NT2/D1 (cell line): ENCODE data around the gene SPAG17.

Experiments
- DNase-seq: peaks from one replicate; pipeline ENCODE4 v3.0.0-alpha.2; 2011; ENCODE audit warnings: low read depth, low spot score
- H3K27me3 ChIP-seq: 2 replicates; pipeline ENCODE4 v1.6.0; 2011; ENCODE audit warnings: mild to moderate bottlenecking; ENCODE audit not compliant: insufficient read length, insufficient read depth
- H3K36me3 ChIP-seq: 2 replicates; pipeline ENCODE4 v1.6.1; 2011; ENCODE audit warnings: mild to moderate bottlenecking, low read length, mixed read lengths; ENCODE audit not compliant: insufficient read depth, insufficient read length
- H3K4me1 ChIP-seq: 2 replicates; pipeline ENCODE4 v1.5.1; 2011; ENCODE audit not compliant: insufficient read depth, insufficient read length
- H3K4me3 ChIP-seq: 2 replicates; pipeline ENCODE4 v1.5.1; 2011; ENCODE audit warnings: low read depth; ENCODE audit not compliant: insufficient read length
- H3K9ac ChIP-seq: 2 replicates; pipeline ENCODE4 v1.6.0; 2011; ENCODE audit warnings: low read depth; ENCODE audit not compliant: insufficient read length
- H3K9me3 ChIP-seq: 2 replicates; pipeline ENCODE4 v1.5.1; 2011; ENCODE audit warnings: mild to moderate bottlenecking, low read length; ENCODE audit not compliant: insufficient read depth
- SUZ12 ChIP-seq: IDR thresholded peaks from 2 replicates; pipeline ENCODE4 v1.6.1; 2011; ENCODE audit not compliant: insufficient read length, insufficient read depth; ENCODE audit errors: extremely low read depth
- YY1 ChIP-seq: IDR thresholded peaks from 2 replicates; pipeline ENCODE4 v1.6.1; 2011; ENCODE audit not compliant: insufficient read length, insufficient read depth
- ZNF274 ChIP-seq: IDR thresholded peaks from 2 replicates; pipeline ENCODE4 v1.6.1; 2011; ENCODE audit warnings: mild to moderate bottlenecking, low read depth, low read length

The SPAG17 gene

GRCh38 chr1:118210051-118210722 lies 25.2 kb upstream of the SPAG17 start:
- H3K9me3 ChIP-seq = no peaks in the 10 kb centered on the region
- H3K4me3 ChIP-seq = no peak overlapping the region
- no peak for DNase-seq
- TF ChIP-seq SUZ12 (no peak), ZNF274 (no peak), YY1 (no peak)
- no peaks in the 10 kb centered on the region for H3K27me3 ChIP-seq
- no peaks in the 10 kb centered on the region for H3K4me1 ChIP-seq
- H3K36me3 ChIP-seq = no peaks in the 10 kb centered on the region
- H3K9ac ChIP-seq = no peak overlapping the region

- Histone ChIP-seq H3K4me3 (no peak overlapping the region), H3K9me3 (no peaks in the 10 kb centered on the region), H3K4me1 (no peaks in the 10 kb centered on the region), H3K36me3 (no peaks in the 10 kb centered on the region), H3K27me3 (no peaks in the 10 kb centered on the region), H3K9ac (no peak overlapping the region)
- no peak for DNase-seq
- TF ChIP-seq YY1 (no peak), SUZ12 (no peak), ZNF274 (no peak)
Observed at GRCh38 chr1:118209648-118210047, 24.6 kb upstream of the SPAG17 start.

GRCh38 chr1:118206966-118207365 lies 21.9 kb upstream of the SPAG17 start:
- Histone ChIP-seq H3K9me3 (no peaks in the 10 kb centered on the region; the same call in 1 of the 2 replicates), H3K36me3 (no peaks in the 10 kb centered on the region), H3K27me3 (no peaks in the 10 kb centered on the region), H3K4me3 (no peak overlapping the region), H3K4me1 (no peaks in the 10 kb centered on the region), H3K9ac (no peak overlapping the region)
- DNase-seq = no peak
- TF ChIP-seq ZNF274 = no peak
- no peak for TF ChIP-seq SUZ12
- TF ChIP-seq YY1 = no peak

GRCh38 chr1:118204648-118205047 lies 19.6 kb upstream of the SPAG17 start:
- Histone ChIP-seq H3K36me3 (no peaks in the 10 kb centered on the region), H3K4me1 (no peaks in the 10 kb centered on the region), H3K9me3 (no peaks in the 10 kb centered on the region; the same call in 1 of the 2 replicates), H3K9ac (no peak overlapping the region), H3K27me3 (no peaks in the 10 kb centered on the region), H3K4me3 (no peak overlapping the region)
- no peak for TF ChIP-seq SUZ12
- no peak for TF ChIP-seq YY1
- no peak for TF ChIP-seq ZNF274
- DNase-seq = no peak

GRCh38 chr1:118204105-118204504 lies 19.1 kb upstream of the SPAG17 start:
- Histone ChIP-seq H3K9ac (no peak overlapping the region), H3K9me3 (no peaks in the 10 kb centered on the region; the same call in 1 of the 2 replicates), H3K27me3 (no peaks in the 10 kb centered on the region), H3K4me1 (no peaks in the 10 kb centered on the region), H3K4me3 (no peak overlapping the region), H3K36me3 (no peaks in the 10 kb centered on the region)
- DNase-seq = no peak
- TF ChIP-seq YY1 (no peak), SUZ12 (no peak), ZNF274 (no peak)

- no peak for DNase-seq
- Histone ChIP-seq H3K4me3 (no peak overlapping the region), H3K4me1 (no peaks in the 10 kb centered on the region)
Observed at GRCh38 chr1:118202076-118202608, 17.1 kb upstream of the SPAG17 start.

GRCh38 chr1:118201524-118201923 lies 16.5 kb upstream of the SPAG17 start:
- no peak overlapping the region for H3K4me3 ChIP-seq
- no peaks in the 10 kb centered on the region for H3K4me1 ChIP-seq
- DNase-seq = no peak
- no peak overlapping the region for H3K9ac ChIP-seq
- H3K27me3 ChIP-seq = no peaks in the 10 kb centered on the region
- TF ChIP-seq SUZ12 = no peak
- no peak for TF ChIP-seq YY1
- TF ChIP-seq ZNF274 = no peak
- H3K36me3 ChIP-seq = no peaks in the 10 kb centered on the region
- H3K9me3 ChIP-seq = no peaks in the 10 kb centered on the region; the same call in 1 of the 2 replicates

More at GRCh38 chr1:118202076-118202608, 17.1 kb upstream of the SPAG17 start:
- TF ChIP-seq YY1 (no peak), ZNF274 (no peak), SUZ12 (no peak)
- Histone ChIP-seq H3K36me3 (no peaks in the 10 kb centered on the region), H3K9me3 (no peaks in the 10 kb centered on the region; the same call in 1 of the 2 replicates), H3K9ac (no peak overlapping the region), H3K27me3 (no peaks in the 10 kb centered on the region)
